HT-29 (cell line): ENCODE results near the gene FARSB. TPM values are rescaled to one million over a fixed set of nuclear protein-coding genes. Genes with fewer than 3 reads are reported as not detected.

Experiments
- DNase-seq: peaks from one replicate; pipeline ENCODE4 v3.0.0-alpha.2; 2015; ENCODE audit warnings: low spot score
- total RNA-seq: library from RNA; depleted of rRNA; stranded (reverse); fragments of >200 nt; shearing (Covaris generic); gene quantifications from 2 replicates; pipeline ENCODE4 v1.2.3, GENCODE V29; 2014; rRNA removed

Gene FARSB
- total RNA-seq, 1 experiment from 2014 or later, result 10.0 TPM

DNA sequence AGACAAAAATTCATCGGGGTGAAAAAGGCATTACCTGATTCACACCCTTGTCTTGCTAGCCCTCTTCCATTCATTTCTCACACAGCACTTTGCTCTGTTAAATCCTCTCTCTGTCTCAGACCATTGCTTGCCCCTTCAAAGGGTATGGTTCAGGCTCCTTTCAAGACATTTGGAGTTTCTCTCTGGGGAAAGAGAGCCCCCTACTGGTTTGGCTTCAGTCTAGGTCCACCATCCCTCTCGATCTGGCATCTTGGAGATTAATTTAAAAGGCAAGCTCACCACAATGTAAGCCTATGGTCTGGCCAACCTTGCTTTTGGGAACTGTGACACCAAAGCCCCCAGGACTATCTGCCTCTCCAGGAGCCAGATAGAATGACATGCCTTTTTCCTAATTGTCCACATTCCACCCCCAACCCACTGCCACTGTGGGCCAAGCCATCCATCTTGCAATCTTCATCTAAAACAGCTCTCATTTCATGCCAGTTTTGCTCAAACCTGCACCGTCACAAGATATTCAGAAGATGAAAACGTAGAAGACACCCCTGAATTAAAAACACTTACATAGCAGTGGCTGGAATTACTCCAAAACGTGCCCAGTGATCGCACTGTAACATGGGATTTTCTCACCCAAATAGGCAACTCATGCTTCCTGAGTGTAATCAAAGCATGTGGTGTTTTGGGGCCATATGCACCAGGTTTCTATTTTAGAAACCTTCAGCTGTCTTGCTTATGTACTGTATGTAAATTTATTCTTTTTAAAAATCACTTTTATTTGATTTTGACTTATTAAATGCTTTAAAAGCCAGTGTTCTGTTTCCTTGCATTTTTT is 93.9 kb downstream of the FARSB start:
- peak; percentile 79 for DNase-seq

GRCh38 chr2:222561151-222561550 is 94.7 kb downstream of the FARSB start:
- no peak for DNase-seq

DNA sequence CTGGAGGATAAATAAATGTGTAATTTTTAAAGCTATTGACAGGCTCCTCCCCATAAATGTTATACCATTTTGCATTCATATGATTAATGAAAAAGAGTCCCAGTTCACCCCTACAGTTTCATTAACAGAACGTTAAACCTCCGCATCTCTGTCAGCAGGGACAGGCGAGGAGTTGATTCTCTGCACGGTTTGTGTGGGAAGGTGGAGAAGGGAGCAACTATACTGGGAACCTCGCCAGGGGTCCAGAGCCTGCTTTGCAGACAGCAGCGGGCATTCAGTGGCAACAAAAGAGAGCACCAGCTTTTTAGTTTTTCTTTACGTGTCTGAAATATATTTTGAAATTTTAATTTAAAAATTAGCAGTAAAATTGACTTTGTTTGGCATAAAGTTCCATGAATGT is 101.4 kb downstream of the FARSB start:
- no peak for DNase-seq

GRCh38 chr2:222548992-222549391 is 106.9 kb downstream of the FARSB start:
- no peak for DNase-seq

DNA sequence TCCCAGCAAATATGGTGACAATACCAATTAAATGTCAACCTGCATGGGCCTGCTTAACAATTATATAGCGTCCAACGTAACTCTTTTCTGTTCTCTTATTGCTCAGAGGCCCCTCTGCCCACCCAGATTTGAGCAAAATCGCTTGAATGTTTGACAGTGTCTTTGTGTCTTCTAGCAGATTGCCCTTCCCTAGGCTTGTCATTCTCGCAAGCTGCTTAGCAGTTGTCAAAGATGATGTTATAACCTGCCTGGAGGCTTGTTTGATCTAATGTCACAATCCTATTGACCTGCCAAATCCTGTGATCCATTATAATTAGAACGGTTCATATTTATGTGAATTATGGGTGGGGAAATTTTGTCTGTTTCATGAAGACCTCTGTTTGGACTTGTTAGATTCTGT is 108.8 kb downstream of the FARSB start:
- no peak for DNase-seq

- DNase-seq, result no peak
These were observed 109.8 kb downstream of the FARSB start for GRCh38 chr2:222545823-222546795.

DNA sequence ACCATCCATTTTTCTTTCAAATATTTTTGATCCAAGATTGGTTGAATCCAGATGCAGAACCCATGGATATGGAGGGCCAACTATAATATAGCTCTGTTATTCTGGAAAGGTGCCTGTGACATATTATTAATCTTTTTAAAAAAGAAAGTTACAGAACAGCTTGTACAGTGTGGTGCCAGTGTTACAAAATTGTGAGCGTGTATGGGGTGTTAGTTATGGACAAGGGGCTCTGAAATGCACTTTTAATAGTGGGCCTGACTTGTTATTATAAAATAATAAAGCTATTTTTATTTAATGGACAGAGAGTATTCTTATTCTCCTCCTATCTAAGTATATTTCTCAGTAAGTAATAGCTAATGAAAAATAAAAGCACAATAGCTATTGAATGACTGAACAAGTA is 111.2 kb downstream of the FARSB start:
- DNase-seq, result no peak

GRCh38 chr2:222538535-222538934 is 117.4 kb downstream of the FARSB start:
- no peak for DNase-seq

- DNase-seq, result no peak
These were observed 120.4 kb downstream of the FARSB start for GRCh38 chr2:222535477-222535876.

DNA sequence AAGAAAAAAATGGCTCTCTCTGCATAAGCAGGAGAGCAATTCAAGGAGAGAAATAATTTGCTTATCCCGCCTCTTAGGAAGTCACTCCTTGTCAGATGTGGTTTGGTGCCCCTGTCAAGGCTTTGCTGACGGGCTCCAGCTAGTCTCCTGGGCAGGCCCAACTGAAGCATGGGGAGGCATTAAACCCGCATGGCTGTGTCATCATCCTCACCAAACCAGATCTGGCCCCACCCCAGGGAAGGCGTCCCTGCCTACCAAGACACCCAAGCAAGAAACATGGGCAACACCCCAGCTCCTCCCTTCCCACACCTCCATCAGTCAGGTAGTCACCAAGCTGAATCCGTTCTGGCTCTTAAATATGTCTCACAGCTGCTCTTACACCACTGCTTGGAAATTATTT is 123.6 kb downstream of the FARSB start:
- no peak for DNase-seq

GRCh38 chr2:222526480-222527277 is 129.2 kb downstream of the FARSB start:
- DNase-seq, result no peak

GRCh38 chr2:222525811-222526210 is 130.1 kb downstream of the FARSB start:
- DNase-seq, result no peak

- DNase-seq, result no peak
These were observed 131.9 kb downstream of the FARSB start for GRCh38 chr2:222523783-222524544.

DNA sequence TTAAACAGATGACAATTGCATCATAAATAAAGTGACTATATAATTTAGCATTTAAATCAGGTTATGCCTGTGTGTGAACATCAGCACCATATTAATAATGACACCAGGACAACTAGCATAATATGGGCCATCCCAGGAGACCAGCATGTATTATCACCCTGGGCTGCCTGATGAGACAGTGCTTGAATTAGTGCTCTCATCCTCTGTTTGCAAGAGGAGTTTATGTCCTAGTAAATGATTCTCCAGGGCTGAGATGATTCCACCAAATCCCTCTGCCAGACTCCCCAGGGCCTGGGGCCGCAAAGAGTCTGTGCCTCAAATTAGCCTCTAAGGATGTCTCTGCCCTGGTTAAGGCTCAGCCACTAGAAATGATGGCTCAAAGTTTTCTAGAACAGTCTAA is 133.8 kb downstream of the FARSB start:
- DNase-seq, result no peak

DNA sequence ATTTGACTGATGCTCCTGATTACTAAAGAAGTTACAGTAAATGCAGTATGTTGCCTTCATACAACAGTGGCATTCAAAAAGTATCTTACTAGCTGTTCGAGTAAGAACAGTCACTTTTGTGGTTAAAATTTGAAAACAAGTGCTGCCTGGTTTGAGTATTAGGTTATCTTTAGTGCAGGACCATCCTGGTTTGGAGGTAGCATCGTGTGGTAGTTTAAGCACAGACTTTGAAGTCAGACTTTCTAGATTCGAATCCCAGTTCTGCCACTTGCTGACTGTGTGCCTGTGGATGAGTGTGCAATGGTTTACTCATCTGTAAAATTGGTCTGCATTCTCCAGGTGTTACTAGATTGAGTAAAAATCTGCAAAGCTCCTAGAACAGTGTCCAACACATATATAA is 134.8 kb downstream of the FARSB start:
- DNase-seq, result no peak

Other genes with a start within 250 kb of the FARSB start
- 16.9 and 23.6 TPM in 2 replicates for gene SGPP2, start 231.5 kb downstream of the FARSB start, total RNA-seq
- gene MOGAT1, start 15.6 kb upstream of the FARSB start, total RNA-seq, result not detected in 2 replicates
- gene ACSL3, start 204.9 kb upstream of the FARSB start, total RNA-seq, result 143 and 163 TPM in 2 replicates